ENCODE results near the gene SMAGP.

GRCh38 chr12:51253276-51253675 lies 16.9 kb downstream of the SMAGP start:
- TF ChIP-seq, protein P1, sequence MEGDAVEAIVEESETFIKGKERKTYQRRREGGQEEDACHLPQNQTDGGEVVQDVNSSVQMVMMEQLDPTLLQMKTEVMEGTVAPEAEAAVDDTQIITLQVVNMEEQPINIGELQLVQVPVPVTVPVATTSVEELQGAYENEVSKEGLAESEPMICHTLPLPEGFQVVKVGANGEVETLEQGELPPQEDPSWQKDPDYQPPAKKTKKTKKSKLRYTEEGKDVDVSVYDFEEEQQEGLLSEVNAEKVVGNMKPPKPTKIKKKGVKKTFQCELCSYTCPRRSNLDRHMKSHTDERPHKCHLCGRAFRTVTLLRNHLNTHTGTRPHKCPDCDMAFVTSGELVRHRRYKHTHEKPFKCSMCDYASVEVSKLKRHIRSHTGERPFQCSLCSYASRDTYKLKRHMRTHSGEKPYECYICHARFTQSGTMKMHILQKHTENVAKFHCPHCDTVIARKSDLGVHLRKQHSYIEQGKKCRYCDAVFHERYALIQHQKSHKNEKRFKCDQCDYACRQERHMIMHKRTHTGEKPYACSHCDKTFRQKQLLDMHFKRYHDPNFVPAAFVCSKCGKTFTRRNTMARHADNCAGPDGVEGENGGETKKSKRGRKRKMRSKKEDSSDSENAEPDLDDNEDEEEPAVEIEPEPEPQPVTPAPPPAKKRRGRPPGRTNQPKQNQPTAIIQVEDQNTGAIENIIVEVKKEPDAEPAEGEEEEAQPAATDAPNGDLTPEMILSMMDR (IDR thresholded peaks at IDR 0.05 in 8 of 11, conservative IDR thresholded peaks at IDR 0.05 in 3 of 11): no peak
- no peak for TF ChIP-seq POLR2A (IDR thresholded peaks at IDR 0.05)

Data from spleen (tissue), 7 donors.